ENCODE measurements around the gene SUSD1.
A peak's percentile ranks its signal among the peaks of the same experiment; 100 is the strongest.

The SUSD1 gene

DNA sequence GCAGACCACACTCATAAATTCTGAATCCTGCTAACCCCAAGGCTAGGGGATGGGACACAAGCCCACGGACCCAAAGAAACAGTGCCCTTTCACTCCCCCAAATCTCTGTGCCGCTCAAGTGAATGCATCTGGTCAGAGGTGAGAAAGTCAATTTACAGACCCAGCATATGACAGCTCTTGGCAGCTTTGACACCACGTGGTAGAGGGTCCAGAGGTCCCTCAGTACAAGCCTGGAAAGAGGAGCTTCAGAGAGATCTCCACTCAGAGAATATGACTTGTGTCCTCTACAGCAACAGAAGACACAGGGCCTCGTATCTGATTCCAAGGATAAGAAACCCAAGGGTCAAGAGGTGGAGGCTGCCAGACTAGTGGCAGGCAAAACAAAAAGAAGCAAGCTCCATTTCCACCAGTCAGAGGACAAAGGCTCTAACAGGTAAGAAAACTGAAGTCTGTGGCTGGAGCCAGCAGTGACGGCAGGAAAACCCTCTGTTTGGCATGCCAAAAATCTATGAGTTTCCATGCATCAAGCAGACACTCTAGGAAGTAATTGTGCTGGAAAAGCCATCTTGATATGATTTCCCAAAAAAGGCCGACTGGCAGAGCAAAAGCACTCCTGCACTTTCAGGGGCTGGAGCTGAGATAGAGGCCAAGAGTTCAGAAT lies 139.8 kb downstream of the SUSD1 start:
- no peak for DNase-seq

GRCh38 chr9:112034216-112034611 lies 140.9 kb downstream of the SUSD1 start:
- no peak for DNase-seq

DNA sequence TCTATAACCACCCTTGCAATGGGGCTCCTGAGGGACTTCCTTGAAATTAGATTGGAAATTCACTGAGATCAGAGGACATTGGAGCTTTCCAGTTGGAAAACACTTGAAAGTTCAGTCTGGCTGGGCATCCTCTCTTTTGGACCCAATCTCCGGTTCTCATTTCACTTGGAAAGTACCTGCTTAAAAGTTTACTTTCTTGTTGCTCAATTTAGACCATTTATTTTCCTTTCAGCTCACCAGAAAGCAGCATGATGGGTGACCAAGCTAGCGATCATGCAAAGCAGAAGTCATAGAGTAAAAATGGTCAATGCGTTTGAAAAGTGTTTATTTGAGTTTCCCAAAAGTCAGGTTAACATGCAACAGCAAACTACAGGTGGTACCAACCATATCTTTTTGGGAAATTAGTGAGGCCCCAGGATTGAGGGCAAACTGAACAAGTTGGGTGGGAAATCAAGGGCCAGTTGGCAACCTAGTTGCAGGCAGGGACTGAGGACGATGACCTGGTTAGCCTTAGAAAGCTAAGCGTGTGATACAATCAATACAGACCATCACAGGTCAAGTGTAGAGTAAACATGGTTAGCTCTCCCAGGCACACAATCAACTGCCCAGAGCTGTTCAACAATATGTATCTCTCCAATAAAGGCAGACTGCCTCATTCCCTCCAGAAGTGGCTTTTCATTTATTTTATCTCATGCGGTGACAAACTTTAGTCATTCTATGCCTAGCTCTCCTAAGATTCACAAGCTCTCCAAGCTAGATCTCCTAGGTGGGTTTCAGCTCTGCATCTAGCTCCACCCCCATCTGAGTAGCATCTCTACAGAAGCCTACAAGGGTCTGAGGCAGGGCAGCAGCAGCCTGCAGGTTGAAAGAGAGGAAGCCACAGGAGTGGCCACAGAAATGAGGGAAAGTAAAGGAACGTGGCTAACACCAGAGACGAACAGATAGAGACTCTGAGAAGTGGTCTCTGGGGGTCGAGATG lies 141.6 kb downstream of the SUSD1 start:
- DNase-seq = no peak

GRCh38 chr9:112032743-112033142 lies 142.4 kb downstream of the SUSD1 start:
- no peak for DNase-seq

DNA sequence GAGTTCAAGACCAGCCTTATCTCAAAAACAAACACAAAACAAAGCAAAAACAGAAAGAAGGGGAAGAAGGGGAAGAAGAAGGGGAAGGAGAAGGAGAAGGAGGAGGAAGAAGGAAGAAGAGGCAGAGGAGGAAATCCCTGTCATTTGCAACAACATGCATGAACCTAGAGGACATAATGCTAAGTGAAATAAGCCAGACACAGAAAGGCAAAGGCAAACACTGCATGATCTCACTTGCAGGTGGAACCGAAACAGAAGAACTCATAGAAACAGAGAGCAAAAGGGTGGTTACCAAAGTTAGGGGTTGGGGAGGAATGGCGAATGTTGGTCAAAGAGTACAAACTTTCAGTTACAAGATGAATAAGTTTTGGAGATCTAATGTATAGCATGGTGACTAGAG lies 143.1 kb downstream of the SUSD1 start:
- DNase-seq = no peak

DNA sequence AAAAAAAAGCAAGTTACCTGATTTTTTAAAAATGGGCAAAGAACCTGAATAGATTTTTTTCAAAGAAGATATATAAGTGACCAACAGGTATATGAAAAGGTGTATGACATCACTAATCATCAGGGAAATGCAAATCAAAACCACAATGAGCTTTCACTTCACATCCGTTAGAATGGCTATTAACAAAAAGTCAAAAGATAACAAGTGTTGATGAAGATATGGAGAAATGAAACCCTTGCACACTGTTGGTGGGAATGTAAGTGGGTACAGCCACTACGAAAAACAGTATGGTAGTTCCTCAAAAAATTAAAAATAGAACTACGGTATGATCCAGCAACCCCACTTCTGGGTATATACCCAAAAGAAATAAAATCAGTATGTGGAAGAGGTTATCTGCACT lies 143.7 kb downstream of the SUSD1 start:
- no peak for DNase-seq

DNA sequence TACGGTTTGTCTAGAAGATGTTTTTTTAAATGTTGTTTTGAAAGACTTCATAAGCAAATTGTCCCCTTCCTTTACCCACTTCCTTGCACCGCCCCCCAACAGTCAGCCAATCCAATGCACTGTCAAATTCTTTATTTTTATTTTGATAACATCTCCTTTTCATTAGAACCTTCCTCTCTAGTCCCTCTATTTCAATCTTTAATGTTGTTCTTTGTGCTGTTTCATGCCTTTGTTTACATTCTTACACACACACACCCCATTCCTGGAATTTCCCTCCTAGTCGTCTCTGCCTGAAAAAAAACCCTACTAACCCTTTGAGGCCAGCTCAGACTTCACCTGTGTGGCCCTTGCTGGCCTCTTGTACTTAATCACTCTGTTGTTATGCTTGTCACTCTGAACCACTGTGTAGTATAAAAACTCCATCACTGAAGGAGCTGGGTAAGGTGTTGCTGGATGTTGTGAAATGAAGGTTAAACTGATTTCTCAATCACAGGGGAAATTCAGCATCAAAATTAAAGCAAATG lies 145.1 kb downstream of the SUSD1 start:
- DNase-seq = no peak

DNA sequence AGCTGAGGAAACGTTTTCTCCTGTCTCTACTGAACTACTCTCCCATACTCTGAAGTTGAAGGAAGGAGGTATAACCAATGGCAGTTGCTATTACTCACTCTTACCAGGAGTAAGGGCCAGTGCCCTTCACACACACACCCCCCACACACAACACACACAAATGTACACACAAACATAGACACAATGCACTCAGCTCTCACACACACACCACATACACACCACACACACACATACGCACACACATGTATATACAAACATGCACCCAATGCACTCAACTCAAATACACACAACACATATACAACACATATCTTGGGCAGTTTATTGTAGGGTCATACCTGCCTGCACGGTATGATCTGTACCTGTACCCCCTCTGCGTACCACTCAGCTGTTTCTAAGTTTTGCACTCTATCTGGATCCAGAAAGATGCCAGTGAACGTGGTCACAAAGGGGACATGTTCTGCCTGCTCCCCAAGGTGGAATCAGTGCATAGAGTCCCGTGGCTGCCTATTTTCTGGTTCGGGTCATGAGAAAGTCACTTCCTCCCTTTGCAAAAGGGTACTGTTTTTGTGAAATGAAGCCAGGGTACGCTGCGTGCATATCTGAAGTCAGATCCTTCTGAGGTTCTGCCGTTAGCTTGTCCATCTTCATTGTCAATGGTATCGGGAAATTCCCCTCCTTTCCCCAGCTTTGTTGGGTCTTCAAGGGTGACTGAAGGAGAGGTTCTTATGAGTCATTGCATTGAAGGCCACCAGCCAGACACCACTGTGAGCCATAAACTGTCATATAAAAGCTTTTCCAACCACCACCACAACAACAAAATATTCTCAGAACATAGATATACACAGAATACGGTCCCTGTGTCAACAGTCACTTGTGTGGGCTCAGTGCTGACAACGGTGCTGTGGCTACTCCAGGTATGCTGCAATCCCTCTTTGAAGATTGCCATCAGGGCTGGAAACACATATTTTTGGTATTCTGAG lies 146.6 kb downstream of the SUSD1 start:
- DNase-seq = peak; percentile 48

DNA sequence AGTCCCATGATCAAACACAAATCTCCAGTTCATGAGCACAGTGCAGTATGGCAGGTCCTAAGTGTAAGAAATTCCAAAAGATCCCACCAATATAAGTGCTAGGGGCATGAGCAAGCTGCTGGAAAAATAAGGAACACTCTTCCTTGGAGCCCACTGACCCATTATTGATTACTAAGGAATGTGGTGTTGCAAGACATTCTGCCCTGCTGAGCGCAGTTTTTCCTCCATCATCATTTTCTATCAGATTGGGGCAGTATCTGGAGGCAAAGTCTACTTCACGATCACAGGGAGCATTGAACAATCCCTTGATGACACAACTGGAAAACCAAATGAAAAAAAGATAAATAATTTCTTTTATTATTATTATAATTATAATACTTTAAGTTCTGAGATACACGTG lies 149.2 kb downstream of the SUSD1 start:
- no peak for DNase-seq

DNA sequence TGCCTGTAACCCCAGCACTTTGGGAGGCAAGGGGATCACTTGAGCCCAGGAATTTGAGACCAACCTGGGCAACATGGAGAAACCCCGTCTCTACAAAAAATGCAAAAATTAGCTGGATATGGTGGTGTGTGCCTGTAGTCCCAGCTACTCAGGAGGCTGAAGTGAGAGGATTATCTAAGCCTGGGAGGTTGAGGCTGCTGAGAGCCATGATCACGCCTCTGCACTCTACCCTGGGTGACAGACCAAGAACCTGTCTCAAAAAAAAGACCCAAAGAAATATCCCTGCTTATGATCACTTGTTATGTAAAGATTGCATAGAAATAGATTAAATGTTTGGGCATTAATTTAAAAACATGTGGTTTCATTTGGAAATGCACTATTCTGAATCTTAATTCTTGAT lies 153.4 kb downstream of the SUSD1 start:
- DNase-seq = no peak

GRCh38 chr9:112020680-112021596 lies 154.2 kb downstream of the SUSD1 start:
- DNase-seq = no peak

DNA sequence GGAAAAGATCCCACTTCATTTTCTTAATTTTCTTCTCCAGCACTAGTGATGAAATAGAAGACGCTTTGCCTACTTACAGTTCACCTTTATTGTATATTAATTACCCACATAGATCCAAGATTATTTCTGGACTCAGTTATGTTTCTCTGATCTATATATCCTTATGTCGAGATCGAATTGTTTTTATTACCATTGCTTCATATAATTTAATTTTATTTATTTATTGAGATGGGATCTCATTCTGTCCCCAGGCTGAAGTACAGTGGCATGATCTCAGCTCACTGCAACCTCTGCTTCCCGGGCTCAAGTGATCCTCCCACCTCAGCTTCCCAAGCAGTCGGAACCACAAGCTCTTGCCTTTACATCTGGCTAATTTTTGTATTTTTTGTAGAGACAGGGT lies 157.2 kb downstream of the SUSD1 start:
- no peak for DNase-seq

DNA sequence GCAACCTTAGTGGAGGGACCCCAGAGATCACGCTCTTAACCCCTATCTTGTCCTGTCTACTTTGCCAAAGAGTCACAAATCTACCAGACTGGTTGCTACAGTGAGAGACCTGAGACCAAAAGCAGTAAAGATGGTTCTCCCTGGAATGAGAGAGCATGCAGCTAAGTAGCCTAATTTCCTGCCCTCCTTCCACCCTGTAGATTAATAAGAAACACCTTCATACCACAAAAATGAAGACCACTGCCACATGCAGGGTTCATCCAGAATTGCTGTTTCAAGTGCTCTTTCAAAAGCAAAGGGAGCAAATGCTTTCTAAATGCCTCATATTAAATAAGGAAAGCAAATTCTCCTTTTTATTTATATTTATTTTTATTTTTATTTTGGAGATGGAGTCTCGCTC lies 159.4 kb downstream of the SUSD1 start:
- no peak for DNase-seq

DNA sequence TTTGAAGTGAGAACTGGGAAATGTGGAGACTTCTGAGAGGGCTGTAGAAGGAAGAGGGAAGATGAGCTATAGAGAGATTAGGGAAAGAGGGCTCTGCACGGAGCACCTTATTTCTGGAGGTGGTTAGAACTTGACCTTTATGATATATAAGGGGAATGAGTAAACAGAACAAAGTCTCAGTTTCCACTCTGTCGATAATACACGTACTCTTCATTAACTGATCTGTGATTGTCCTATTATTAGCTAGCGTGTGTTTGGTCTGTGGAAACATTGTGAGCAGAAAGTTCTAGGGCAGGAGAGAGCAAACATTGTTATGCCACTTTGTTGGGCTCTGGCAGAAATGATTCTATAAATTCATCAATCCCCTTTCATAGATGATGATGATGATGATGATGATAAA lies 159.9 kb downstream of the SUSD1 start:
- no peak for DNase-seq

DNA sequence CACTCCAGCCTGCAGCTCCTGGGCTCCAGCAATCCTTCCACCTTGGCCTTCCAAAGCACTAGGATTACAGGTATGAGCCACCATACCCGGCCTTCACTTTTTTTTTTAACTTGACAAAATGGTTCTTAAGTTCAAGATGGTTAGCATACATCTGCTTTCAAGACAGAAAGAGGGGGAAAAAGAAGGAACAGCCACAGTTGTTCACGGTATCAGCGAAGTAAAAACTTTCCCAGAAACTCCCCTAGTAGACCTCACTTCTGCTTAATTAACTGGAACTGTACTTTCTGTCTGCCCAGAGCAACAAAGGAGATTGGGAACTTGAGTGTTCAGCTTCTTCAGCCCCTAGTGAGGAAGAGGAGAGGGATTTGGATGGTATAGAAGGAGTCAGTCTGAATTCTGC lies 161.8 kb downstream of the SUSD1 start:
- DNase-seq = no peak

- no peak for DNase-seq
Measured at GRCh38 chr9:112012026-112012902, 162.8 kb downstream of the SUSD1 start.

- DNase-seq = no peak
Measured at GRCh38 chr9:112011051-112011620, 164.0 kb downstream of the SUSD1 start.

DNA sequence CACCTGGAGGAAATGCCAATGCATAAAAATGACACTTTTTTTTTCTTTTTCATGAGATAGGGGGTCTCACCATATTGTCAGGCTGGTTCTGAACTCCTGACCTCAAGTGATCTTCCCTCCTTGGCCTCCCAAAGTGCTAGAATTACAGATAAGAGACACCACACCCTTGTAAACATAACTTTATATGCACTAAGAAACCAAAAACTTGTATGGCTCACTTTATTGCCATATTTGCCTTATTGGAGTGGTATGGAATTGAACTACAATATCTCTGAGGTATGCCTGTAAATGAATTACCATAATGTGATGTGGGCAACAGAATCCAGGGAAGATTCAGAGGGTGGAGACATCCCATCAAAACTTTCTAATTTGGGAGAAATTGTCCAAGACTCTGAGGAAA lies 164.6 kb downstream of the SUSD1 start:
- no peak for DNase-seq

GRCh38 chr9:112009656-112010055 lies 165.4 kb downstream of the SUSD1 start:
- no peak for DNase-seq

DNA sequence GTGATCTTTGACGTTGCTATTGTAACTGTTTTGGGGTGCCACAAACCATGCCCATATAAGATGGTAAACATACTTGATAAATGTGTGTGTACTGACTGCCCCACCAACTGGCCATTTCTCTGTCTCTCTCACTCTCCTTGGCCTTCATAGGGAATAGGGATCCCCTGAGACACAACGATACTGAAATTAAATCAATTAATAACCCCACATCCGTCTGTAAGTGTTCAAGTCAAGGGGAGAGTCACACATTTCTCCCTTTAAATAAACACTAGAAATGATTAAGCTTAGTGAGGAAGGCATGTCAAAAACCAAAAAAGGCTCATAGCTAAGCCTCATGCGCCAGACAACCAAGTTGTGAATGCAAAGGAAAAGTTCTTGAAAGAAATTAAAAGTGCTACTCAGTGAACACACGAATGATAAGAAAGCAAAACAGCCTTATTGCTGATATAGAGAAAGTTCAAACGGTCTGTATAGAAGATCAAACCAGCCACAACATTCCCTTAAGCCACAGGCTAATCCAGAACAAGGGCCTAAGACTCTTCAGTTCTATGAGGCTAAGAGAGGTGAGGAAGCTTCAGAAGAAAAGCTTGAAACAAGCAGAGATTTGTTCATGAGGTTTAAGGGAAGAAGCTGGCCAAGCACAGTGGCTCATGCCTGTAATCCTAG lies 167.4 kb downstream of the SUSD1 start:
- DNase-seq = no peak

Data from activated naive CD4-positive, alpha-beta T cell treated with Interleukin-2 at 50 U/mL for 16 hours (primary cell).